ENCODE data around the gene KIRREL1. TPM values are rescaled to one million over a fixed set of nuclear protein-coding genes. Genes with fewer than 3 reads are reported as not detected.

The KIRREL1 gene
- total RNA-seq = 100 to 1,000 TPM in 1 of 4 donors, 10 to 100 TPM in 3; 34.1 to 102 (median 57.4) TPM

GRCh38 chr1:157993147-157993917 is at the start of gene KIRREL1:
KIRREL1 (plus strand) TSS chr1:157993645; CDS start chr1:157993677, 32 bp downstream.
- Histone ChIP-seq H3K27me3 (no peaks in the 10 kb centered on the region), H3K27ac (peak within 1 kb of the TSS; percentile 97 to 100), H3K36me3 (no peaks in the 10 kb centered on the region), H3K9me3 (no peaks in the 10 kb centered on the region), H3K4me1 (peaks cover 0 to 6% of the 10 kb centered on the region in 2 donors), H3K4me3 (peak within 1 kb of the TSS; percentile 72 to 97)
- peak; percentile 77 to 79 for DNase-seq
- intact Hi-C loops (cut with DNase I; ENCODE audit: low total_unique reads) = loop anchor here (5.0 kb wide), 1 partner anchor 44 kb away; no protein-coding TSS in a partner anchor
- TF ChIP-seq CTCF (IDR thresholded peaks at IDR 0.05) (no peak), POLR2A (IDR thresholded peaks at IDR 0.05) (peak; percentile 38 to 68)

GRCh38 chr1:157944663-157945280 is 48.7 kb upstream of the KIRREL1 start:
- no peak for TF ChIP-seq CTCF (IDR thresholded peaks at IDR 0.05)
- no peak for TF ChIP-seq POLR2A (IDR thresholded peaks at IDR 0.05)
- DNase-seq = no peak
- H3K36me3 ChIP-seq = no peaks in the 10 kb centered on the region
- no peaks in the 10 kb centered on the region for H3K9me3 ChIP-seq
- no peak overlapping the region for H3K27ac ChIP-seq
- no peak overlapping the region for H3K4me3 ChIP-seq
- H3K27me3 ChIP-seq = no peaks in the 10 kb centered on the region
- intact Hi-C loops (cut with DNase I; ENCODE audit: low total_unique reads) = no loop called here
- H3K4me1 ChIP-seq = no peaks in the 10 kb centered on the region

- H3K27me3 ChIP-seq = no peaks in the 10 kb centered on the region
- H3K9me3 ChIP-seq = no peaks in the 10 kb centered on the region
- H3K4me3 ChIP-seq = no peak overlapping the region
- H3K27ac ChIP-seq = no peak overlapping the region
- intact Hi-C loops (cut with DNase I; ENCODE audit: low total_unique reads) = no loop called here
- H3K36me3 ChIP-seq = no peaks in the 10 kb centered on the region
- no peaks in the 10 kb centered on the region for H3K4me1 ChIP-seq
- TF ChIP-seq CTCF (IDR thresholded peaks at IDR 0.05) (no peak), POLR2A (IDR thresholded peaks at IDR 0.05) (no peak)
- DNase-seq = no peak
These were observed 45.0 kb upstream of the KIRREL1 start for GRCh38 chr1:157948312-157949073.

GRCh38 chr1:157949074-157949354 is 44.4 kb upstream of the KIRREL1 start:
- H3K36me3 ChIP-seq = no peaks in the 10 kb centered on the region
- intact Hi-C loops (cut with DNase I; ENCODE audit: low total_unique reads) = no loop called here
- no peak overlapping the region for H3K27ac ChIP-seq
- H3K27me3 ChIP-seq = no peaks in the 10 kb centered on the region
- TF ChIP-seq POLR2A (IDR thresholded peaks at IDR 0.05) (no peak), CTCF (IDR thresholded peaks at IDR 0.05) (no peak)
- no peak overlapping the region for H3K4me3 ChIP-seq
- DNase-seq = no peak
- H3K4me1 ChIP-seq = no peaks in the 10 kb centered on the region
- H3K9me3 ChIP-seq = no peaks in the 10 kb centered on the region

- no peaks in the 10 kb centered on the region for H3K36me3 ChIP-seq
- no peak for TF ChIP-seq POLR2A (IDR thresholded peaks at IDR 0.05)
- TF ChIP-seq CTCF (IDR thresholded peaks at IDR 0.05) = no peak
- no peak overlapping the region for H3K27ac ChIP-seq
- H3K9me3 ChIP-seq = no peaks in the 10 kb centered on the region
- intact Hi-C loops (cut with DNase I; ENCODE audit: low total_unique reads) = no loop called here
- H3K4me3 ChIP-seq = no peak overlapping the region
- no peak for DNase-seq
- H3K27me3 ChIP-seq = no peaks in the 10 kb centered on the region
- no peaks in the 10 kb centered on the region for H3K4me1 ChIP-seq
These were observed 42.2 kb upstream of the KIRREL1 start for GRCh38 chr1:157951230-157951629.
